CD4-positive, CD25-positive, alpha-beta regulatory T cell (primary cell): ENCODE results near the gene EFNB3. TPM values are rescaled to one million over a fixed set of nuclear protein-coding genes. Genes with fewer than 3 reads are reported as not detected.

Experiments
- polyA plus RNA-seq, 4 donors: library from polyadenylated mRNA; unstranded; fragments of 300-500 nt; fragmentation: Illumina TruSeq; gene quantifications; one replicate each; pipeline ENCODE4 v1.2.3, GENCODE V29; 2021
- total RNA-seq: library from RNA; stranded (reverse); gene quantifications from one replicate; pipeline ENCODE4 v1.2.3, GENCODE V29; 2022

EFNB3 gene
- total and polyA plus RNA-seq, 5 donors from 2014 or later, result not detected

Other genes with a start within 250 kb of the EFNB3 start
- 53.5 TPM for gene ZBTB4, start 225.6 kb upstream of the EFNB3 start, total RNA-seq
- 10 to 100 TPM in 3 of 4 donors, 1 to 10 TPM in 1; 8.3 to 14.0 (median 11.0) TPM for gene ZBTB4, start 225.6 kb upstream of the EFNB3 start, polyA plus RNA-seq
- gene SLC35G6, start 223.8 kb upstream of the EFNB3 start, total RNA-seq, result not detected
- not detected for gene SLC35G6, start 223.8 kb upstream of the EFNB3 start, polyA plus RNA-seq
- gene POLR2A, start 220.8 kb upstream of the EFNB3 start, total RNA-seq, result 568 TPM
- 10 to 100 TPM; 32.3 to 44.0 (median 37.2) TPM for gene POLR2A, start 220.8 kb upstream of the EFNB3 start, polyA plus RNA-seq
- 46.9 TPM for gene TNFSF12, start 156.1 kb upstream of the EFNB3 start, total RNA-seq
- gene TNFSF12, start 156.1 kb upstream of the EFNB3 start, polyA plus RNA-seq, result 10 to 100 TPM; 35.5 to 49.6 (median 41.9) TPM
- gene TNFSF13, start 146.5 kb upstream of the EFNB3 start, total RNA-seq, result 1.6 TPM
- gene TNFSF13, start 146.5 kb upstream of the EFNB3 start, polyA plus RNA-seq, result under 1 TPM in 3 of 4 donors, not detected in 1; 0.41 to 0.52 (median 0.44) TPM
- 30.7 TPM for gene SENP3, start 143.3 kb upstream of the EFNB3 start, total RNA-seq
- 10 to 100 TPM; 10.1 to 16.1 (median 11.8) TPM for gene SENP3, start 143.3 kb upstream of the EFNB3 start, polyA plus RNA-seq
- 0.25 TPM for gene CD68, start 125.6 kb upstream of the EFNB3 start, total RNA-seq
- gene CD68, start 125.6 kb upstream of the EFNB3 start, polyA plus RNA-seq, result 1 to 10 TPM in 1 of 4 donors, under 1 TPM in 2, not detected in 1; 0.65 to 1.2 (median 0.89) TPM
- 40.0 TPM for gene MPDU1, start 121.3 kb upstream of the EFNB3 start, total RNA-seq
- 10 to 100 TPM; 41.0 to 63.7 (median 48.4) TPM for gene MPDU1, start 121.3 kb upstream of the EFNB3 start, polyA plus RNA-seq
- not detected for gene SOX15, start 115.1 kb upstream of the EFNB3 start, total RNA-seq
- gene SOX15, start 115.1 kb upstream of the EFNB3 start, polyA plus RNA-seq, result not detected
- 28.7 TPM for gene FXR2, start 90.3 kb upstream of the EFNB3 start, total RNA-seq
- gene FXR2, start 90.3 kb upstream of the EFNB3 start, polyA plus RNA-seq, result 10 to 100 TPM in 2 of 4 donors, 1 to 10 TPM in 2; 9.7 to 13.9 (median 10.4) TPM
- gene SAT2, start 77.4 kb upstream of the EFNB3 start, total RNA-seq, result 36.9 TPM
- 10 to 100 TPM; 26.7 to 36.5 (median 30.3) TPM for gene SAT2, start 77.4 kb upstream of the EFNB3 start, polyA plus RNA-seq
- not detected for gene SHBG, start 75.1 kb upstream of the EFNB3 start, total RNA-seq
- gene SHBG, start 75.1 kb upstream of the EFNB3 start, polyA plus RNA-seq, result not detected
- gene ATP1B2, start 54.3 kb upstream of the EFNB3 start, total RNA-seq, result not detected
- not detected for gene ATP1B2, start 54.3 kb upstream of the EFNB3 start, polyA plus RNA-seq
- 61.3 TPM for gene TP53, start 17.7 kb upstream of the EFNB3 start, total RNA-seq
- 10 to 100 TPM; 29.4 to 35.1 (median 32.1) TPM for gene TP53, start 17.7 kb upstream of the EFNB3 start, polyA plus RNA-seq
- gene WRAP53, start 16.7 kb upstream of the EFNB3 start, total RNA-seq, result 7.9 TPM
- gene WRAP53, start 16.7 kb upstream of the EFNB3 start, polyA plus RNA-seq, result 10 to 100 TPM; 11.1 to 16.4 (median 12.0) TPM
- not detected for gene DNAH2, start 12.5 kb downstream of the EFNB3 start, total RNA-seq
- not detected for gene DNAH2, start 12.5 kb downstream of the EFNB3 start, polyA plus RNA-seq
- gene KDM6B, start 129.0 kb downstream of the EFNB3 start, total RNA-seq, result 255 TPM
- gene KDM6B, start 129.0 kb downstream of the EFNB3 start, polyA plus RNA-seq, result under 1 TPM; 0.30 to 0.74 (median 0.42) TPM
- gene TMEM88, start 149.9 kb downstream of the EFNB3 start, total RNA-seq, result 31.5 TPM
- gene TMEM88, start 149.9 kb downstream of the EFNB3 start, polyA plus RNA-seq, result not detected
- gene NAA38, start 152.4 kb downstream of the EFNB3 start, total RNA-seq, result 23.6 TPM
- 100 to 1,000 TPM; 128 to 192 (median 141) TPM for gene NAA38, start 152.4 kb downstream of the EFNB3 start, polyA plus RNA-seq
- gene CYB5D1, start 152.8 kb downstream of the EFNB3 start, total RNA-seq, result 11.8 TPM
- gene CYB5D1, start 152.8 kb downstream of the EFNB3 start, polyA plus RNA-seq, result 1 to 10 TPM; 3.1 to 5.4 (median 4.2) TPM
- gene CHD3, start 183.6 kb downstream of the EFNB3 start, total RNA-seq, result 273 TPM
- 1 to 10 TPM; 5.0 to 9.0 (median 7.2) TPM for gene CHD3, start 183.6 kb downstream of the EFNB3 start, polyA plus RNA-seq
- gene RNF227, start 211.1 kb downstream of the EFNB3 start, total RNA-seq, result 2.4 TPM
- 1 to 10 TPM in 3 of 4 donors, under 1 TPM in 1; 0.92 to 5.0 (median 2.9) TPM for gene RNF227, start 211.1 kb downstream of the EFNB3 start, polyA plus RNA-seq
- 8.0 TPM for gene KCNAB3, start 224.7 kb downstream of the EFNB3 start, total RNA-seq
- gene KCNAB3, start 224.7 kb downstream of the EFNB3 start, polyA plus RNA-seq, result under 1 TPM in 3 of 4 donors, not detected in 1; 0.06 to 0.33 (median 0.08) TPM
- gene TRAPPC1, start 226.7 kb downstream of the EFNB3 start, total RNA-seq, result 114 TPM
- 100 to 1,000 TPM; 218 to 297 (median 243) TPM for gene TRAPPC1, start 226.7 kb downstream of the EFNB3 start, polyA plus RNA-seq
- 40.9 TPM for gene CNTROB, start 227.0 kb downstream of the EFNB3 start, total RNA-seq
- 10 to 100 TPM in 1 of 4 donors, 1 to 10 TPM in 3; 5.0 to 12.3 (median 7.1) TPM for gene CNTROB, start 227.0 kb downstream of the EFNB3 start, polyA plus RNA-seq